CD14-positive monocyte (primary cell): ENCODE results near the gene KLHL8. TPM values are rescaled to one million over a fixed set of nuclear protein-coding genes. Genes with fewer than 3 reads are reported as not detected.

Experiments
- DNase-seq, 3 donors: peaks; one replicate each; pipeline ENCODE4 v3.0.0-alpha.2; 2011 to 2022
- H2AFZ ChIP-seq: 2 replicates; pipeline ENCODE4 v1.6.0; 2012; ENCODE audit warnings: mild to moderate bottlenecking, low read depth, low read length, inconsistent platforms; ENCODE audit not compliant: insufficient read depth, poor library complexity, severe bottlenecking
- H3K27ac ChIP-seq, 2 donors: 1 replicate in 1 of 2; 2 replicates in 1 of 2; pipeline ENCODE4 v1.5.1; 2012 to 2013; ENCODE audit warnings: low read length in 2 of 2, control low read depth in 1 of 2, inconsistent platforms in 1 of 2, low read depth in 1 of 2, mild to moderate bottlenecking in 1 of 2
- H3K27me3 ChIP-seq, 2 donors: one replicate each; pipeline versions ENCODE4 v1.6.0 to v1.6.1; 2011 to 2013; ENCODE audit warnings: low read length in 2 of 2; ENCODE audit not compliant: control insufficient read depth in 2 of 2, insufficient read depth in 2 of 2
- H3K36me3 ChIP-seq, 2 donors: replicated peaks in 1 of 2; 1 replicate in 1 of 2; 2 replicates in 1 of 2; pipeline versions ENCODE4 v1.5.1 to v1.6.1; 2012 to 2013; ENCODE audit warnings: low read length in 2 of 2, control low read depth in 1 of 2, inconsistent platforms in 1 of 2, mild to moderate bottlenecking in 1 of 2; ENCODE audit not compliant: insufficient read depth in 2 of 2, control insufficient read depth in 1 of 2
- H3K4me1 ChIP-seq, 2 donors: 1 replicate in 1 of 2; 2 replicates in 1 of 2; pipeline versions ENCODE4 v1.5.1 to v1.6.1; 2012 to 2013; ENCODE audit warnings: low read length in 2 of 2, control low read depth in 1 of 2, inconsistent platforms in 1 of 2, mild to moderate bottlenecking in 1 of 2, moderate library complexity in 1 of 2; ENCODE audit not compliant: insufficient read depth in 2 of 2, control insufficient read depth in 1 of 2
- H3K4me2 ChIP-seq: replicated peaks from 2 replicates; pipeline ENCODE3; 2012; ENCODE audit warnings: low read length, moderate library complexity, mild to moderate bottlenecking; ENCODE audit not compliant: poor library complexity, severe bottlenecking; ENCODE audit errors: extremely low read depth
- H3K4me3 ChIP-seq, 3 experiments: fragments of 200-600 bp in 1 of 3; sonication (generic) in 1 of 3; replicated peaks in 1 of 3; 1 replicate in 2 of 3; 2 replicates in 1 of 3; pipeline ENCODE4 v1.5.1; 2011 to 2013; ENCODE audit warnings: low read length in 3 of 3, mild to moderate bottlenecking in 3 of 3, control low read depth in 2 of 3, low read depth in 2 of 3, inconsistent platforms in 1 of 3, moderate library complexity in 1 of 3
- H3K79me2 ChIP-seq: 2 replicates; pipeline ENCODE4 v1.6.0; 2012; ENCODE audit warnings: mild to moderate bottlenecking, control low read depth, inconsistent platforms, low read length, moderate library complexity; ENCODE audit not compliant: insufficient read depth
- H3K9ac ChIP-seq: 2 replicates; pipeline ENCODE4 v1.6.0; 2017; ENCODE audit warnings: low read length, mild to moderate bottlenecking; ENCODE audit not compliant: insufficient read depth, poor library complexity, severe bottlenecking
- H3K9me3 ChIP-seq, 2 donors: replicated peaks in 1 of 2; 1 replicate in 1 of 2; 2 replicates in 1 of 2; pipeline versions ENCODE4 v1.5.1 to v1.6.1; 2012 to 2013; ENCODE audit warnings: low read length in 2 of 2, control low read depth in 1 of 2; ENCODE audit not compliant: control insufficient read depth in 1 of 2, insufficient read depth in 1 of 2
- H4K20me1 ChIP-seq: 2 replicates; pipeline ENCODE4 v1.6.0; 2012; ENCODE audit warnings: mild to moderate bottlenecking, low read length, control low read depth, moderate library complexity; ENCODE audit not compliant: insufficient read depth
- H3K27ac Mint-ChIP-seq, 7 donors: one replicate each; pipeline ENCODE4 v1.8.0; 2020; ENCODE audit warnings: mild to moderate bottlenecking in 7 of 7, mixed read lengths in 7 of 7, moderate library complexity in 6 of 7, inconsistent platforms in 2 of 7
- H3K27me3 Mint-ChIP-seq, 3 donors: one replicate each; pipeline ENCODE4 v1.8.0; 2021 to 2022; ENCODE audit warnings: low read depth in 3 of 3, mild to moderate bottlenecking in 3 of 3, mixed read lengths in 3 of 3, moderate library complexity in 3 of 3, inconsistent platforms in 1 of 3
- H3K36me3 Mint-ChIP-seq, 2 donors: one replicate each; pipeline ENCODE4 v1.8.0; 2020; ENCODE audit warnings: mixed read lengths in 2 of 2, inconsistent platforms in 1 of 2, mild to moderate bottlenecking in 1 of 2
- H3K4me1 Mint-ChIP-seq: one replicate; pipeline ENCODE4 v1.8.0; 2020; ENCODE audit warnings: mild to moderate bottlenecking, mixed read lengths
- H3K4me3 Mint-ChIP-seq, 2 donors: one replicate each; pipeline ENCODE4 v1.8.0; 2020; ENCODE audit warnings: mild to moderate bottlenecking in 2 of 2, mixed read lengths in 2 of 2, moderate library complexity in 1 of 2
- H3K9me3 Mint-ChIP-seq, 7 donors: one replicate each; pipeline ENCODE4 v1.8.0; 2020 to 2022; ENCODE audit warnings: mixed read lengths in 7 of 7, mild to moderate bottlenecking in 6 of 7, moderate library complexity in 6 of 7, inconsistent platforms in 2 of 7
- CTCF ChIP-seq: fragments of 200-600 bp; IDR thresholded peaks from one replicate; pipeline ENCODE4 v1.8.0; 2022; ENCODE audit warnings: antibody characterized with exemption, mild to moderate bottlenecking
- WGBS: methylation state at CpG from one replicate; pipeline ENCODE4 v1.1.5; 2013; ENCODE audit warnings: missing lambda C conversion rate; ENCODE audit not compliant: insufficient coverage; 5-methylcytosine and 5-hydroxymethylcytosine counted together
- intact Hi-C, 2 donors: fragments of 100-400 bp; cut with micrococcal nuclease; formaldehyde crosslinking; loops; one replicate each; pipeline versions ENCODE4 v1.15.0 to v1.15.1; 2023
- polyA plus RNA-seq, 3 donors: library from polyadenylated mRNA; depleted of rRNA in 1 of 3; unstranded in 2 of 3; stranded (reverse) in 1 of 3; fragments of 300-500 nt in 2 of 3; fragments of >200 nt in 1 of 3; fragmentation: Illumina TruSeq in 2 of 3; gene quantifications; 1 replicate in 2 of 3; 2 replicates in 1 of 3; pipeline ENCODE4 v1.2.3, GENCODE V29; 2012 to 2021

KLHL8 gene
- polyA plus RNA-seq, 3 donors = 7.5 to 28.6 (median 23.7) TPM

DNA sequence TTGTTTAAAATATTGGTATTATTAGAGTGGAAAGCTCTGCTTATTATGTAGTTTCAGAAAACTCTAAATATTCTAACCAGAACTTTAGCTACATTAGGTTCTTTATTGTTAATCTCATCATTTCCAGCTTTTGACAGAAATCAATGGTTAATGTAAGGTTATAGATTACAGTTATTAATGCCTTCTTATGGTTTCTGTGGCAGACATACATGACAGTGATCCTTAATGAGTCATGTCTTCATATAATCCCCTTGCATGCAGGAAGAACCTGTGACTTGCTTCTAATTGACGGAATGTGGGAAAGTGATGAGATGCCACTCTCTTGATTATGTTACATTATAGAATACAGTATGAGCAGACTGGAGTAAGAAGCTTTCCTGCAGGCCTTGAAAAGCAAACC lies 23.5 kb downstream of the KLHL8 start:
- H3K4me3 ChIP-seq = no peak overlapping the region
- no peak overlapping the region for H2AFZ ChIP-seq
- no peak overlapping the region for H3K9ac ChIP-seq
- no peak overlapping the region for H3K27ac ChIP-seq
- no peak overlapping the region for H3K27ac Mint-ChIP-seq
- no peak for DNase-seq
- peaks cover 5 to 16% of the 10 kb centered on the region in 2 donors for H3K36me3 Mint-ChIP-seq
- H3K27me3 ChIP-seq = no peaks in the 10 kb centered on the region
- H3K79me2 ChIP-seq = peaks cover 95% of the 10 kb centered on the region
- peaks cover 27% of the 10 kb centered on the region for H3K4me1 Mint-ChIP-seq
- no peaks in the 10 kb centered on the region for H3K9me3 ChIP-seq
- intact Hi-C loops = no loop called here
- no peak overlapping the region for H3K4me2 ChIP-seq
- peaks cover 0 to 19% of the 10 kb centered on the region in 2 donors for H3K36me3 ChIP-seq
- H3K27me3 Mint-ChIP-seq = no peaks in the 10 kb centered on the region
- WGBS = no CpG with 5 or more reads among the region's 1 CpG
- H3K9me3 Mint-ChIP-seq = peaks cover 0 to 1% (median 0%) of the 10 kb centered on the region in 7 donors
- no peak for TF ChIP-seq CTCF
- H4K20me1 ChIP-seq = peaks cover 93% of the 10 kb centered on the region
- no peaks in the 10 kb centered on the region for H3K4me1 ChIP-seq
- H3K4me3 Mint-ChIP-seq = no peak overlapping the region

GRCh38 chr4:87196146-87196545 lies 24.3 kb downstream of the KLHL8 start:
- no peak overlapping the region for H3K27ac ChIP-seq
- peaks cover 0 to 23% of the 10 kb centered on the region in 2 donors for H3K36me3 ChIP-seq
- H3K9me3 ChIP-seq = no peaks in the 10 kb centered on the region
- intact Hi-C loops = no loop called here
- no peak overlapping the region for H3K9ac ChIP-seq
- no peaks in the 10 kb centered on the region for H3K27me3 ChIP-seq
- no peak overlapping the region for H3K4me2 ChIP-seq
- Mint-ChIP-seq H3K36me3 (peaks cover 6 to 19% of the 10 kb centered on the region in 2 donors), H3K27ac (no peak overlapping the region), H3K4me3 (no peak overlapping the region), H3K9me3 (no peaks in the 10 kb centered on the region), H3K27me3 (no peaks in the 10 kb centered on the region), H3K4me1 (peaks cover 24% of the 10 kb centered on the region)
- DNase-seq = no peak
- no peak for TF ChIP-seq CTCF
- peaks cover 93% of the 10 kb centered on the region for H3K79me2 ChIP-seq
- no peak overlapping the region for H2AFZ ChIP-seq
- no CpG with 5 or more reads among the region's 2 CpGs for WGBS
- no peaks in the 10 kb centered on the region for H3K4me1 ChIP-seq
- H3K4me3 ChIP-seq = no peak overlapping the region
- peaks cover 86% of the 10 kb centered on the region for H4K20me1 ChIP-seq
